HG03159 (cell line): Measurements from ENCODE around the gene SRA1.
A peak's percentile ranks its signal among the peaks of the same experiment; 100 is the strongest.

Experiments used
- ATAC-seq: cut with Tn5 transposase; IDR thresholded peaks from one replicate; pipeline ENCODE4 v1.9.1; 2021; ENCODE audit warnings: mild to moderate bottlenecking, moderate library complexity; ENCODE audit not compliant: unreplicated experiment

SRA1 gene

GRCh38 chr5:140571105-140571504, 13.8 kb upstream of the SRA1 start:
- ATAC-seq = no peak

DNA sequence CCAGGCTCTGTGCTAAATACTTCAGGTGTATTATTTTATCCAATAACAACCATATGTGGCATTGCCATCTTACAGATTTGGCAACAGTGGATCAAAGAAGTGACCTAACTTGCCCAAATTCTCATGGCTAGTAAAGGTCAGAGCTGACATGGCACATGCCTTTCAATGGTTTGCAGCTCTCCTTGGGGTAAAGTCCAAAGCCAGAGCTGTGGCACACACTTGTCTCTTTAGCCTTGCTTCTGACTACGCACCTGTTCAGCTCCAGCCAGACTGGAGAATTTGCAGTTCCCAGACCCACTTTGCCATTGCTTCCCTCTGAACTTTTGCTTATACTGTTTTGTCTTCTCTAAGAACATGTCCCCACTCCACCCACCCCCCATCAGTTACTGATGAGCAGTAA, 13.2 kb upstream of the SRA1 start:
- ATAC-seq = no peak

- no peak for ATAC-seq
Observed at GRCh38 chr5:140570058-140570457, 12.8 kb upstream of the SRA1 start.

DNA sequence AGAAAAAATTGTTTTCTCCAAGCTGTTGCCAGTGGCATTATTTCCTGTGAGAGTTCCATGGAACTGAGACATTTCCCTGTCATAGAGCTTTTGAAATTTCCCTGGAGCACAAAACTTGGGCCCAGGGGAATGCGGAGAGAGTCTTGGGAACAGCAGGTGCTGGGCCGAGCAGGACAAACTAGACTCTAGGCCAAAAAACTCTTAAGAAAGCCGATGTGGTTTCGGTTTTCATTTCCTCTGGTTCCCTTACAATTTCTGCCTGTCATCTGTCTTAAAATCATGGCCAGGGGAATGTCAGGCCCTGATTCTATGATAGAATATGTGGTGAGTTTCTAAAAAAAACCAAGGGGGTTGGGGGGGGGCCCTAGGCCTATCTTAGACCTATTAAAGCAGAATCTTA, 11.9 kb upstream of the SRA1 start:
- ATAC-seq = no peak

DNA sequence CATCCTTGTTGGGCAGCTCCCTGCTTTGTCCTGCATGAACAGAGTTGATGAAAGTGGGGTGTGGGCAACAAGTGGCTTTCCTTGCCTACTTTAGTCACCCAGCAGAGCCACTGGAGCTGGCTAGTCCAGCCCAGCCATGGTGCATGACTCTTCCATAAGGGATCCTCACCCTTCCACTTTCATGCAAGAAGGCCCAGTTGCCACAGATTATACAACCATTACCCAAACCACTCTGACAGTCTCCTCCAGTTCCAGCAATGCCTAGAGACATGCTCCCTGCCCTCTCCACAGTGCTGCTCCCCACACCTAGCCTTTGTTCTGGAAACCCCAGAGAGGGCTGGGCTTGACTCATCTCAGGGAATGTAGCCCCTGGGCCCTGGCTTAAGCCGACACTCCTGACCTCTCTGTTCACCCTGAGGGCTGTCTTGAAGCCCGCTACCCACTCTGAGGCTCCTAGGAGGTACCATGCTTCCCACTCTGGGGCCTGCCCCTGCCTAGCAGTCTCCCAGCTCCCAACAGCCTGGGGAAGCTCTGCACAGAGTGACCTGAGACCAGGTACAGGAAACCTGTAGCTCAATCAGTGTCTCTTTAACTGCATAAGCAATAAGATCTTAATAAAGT, 11.3 kb upstream of the SRA1 start:
- ATAC-seq = no peak

DNA sequence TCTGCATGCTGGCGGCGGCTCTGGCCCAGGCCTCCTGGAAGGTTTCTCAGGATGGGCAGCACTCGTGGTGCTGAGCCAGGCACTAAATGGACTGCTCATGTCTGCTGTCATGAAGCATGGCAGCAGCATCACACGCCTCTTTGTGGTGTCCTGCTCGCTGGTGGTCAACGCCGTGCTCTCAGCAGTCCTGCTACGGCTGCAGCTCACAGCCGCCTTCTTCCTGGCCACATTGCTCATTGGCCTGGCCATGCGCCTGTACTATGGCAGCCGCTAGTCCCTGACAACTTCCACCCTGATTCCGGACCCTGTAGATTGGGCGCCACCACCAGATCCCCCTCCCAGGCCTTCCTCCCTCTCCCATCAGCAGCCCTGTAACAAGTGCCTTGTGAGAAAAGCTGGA, 10.6 kb upstream of the SRA1 start:
- ATAC-seq = no peak

GRCh38 chr5:140567136-140567818, 10.0 kb upstream of the SRA1 start:
- ATAC-seq = no peak

- no peak for ATAC-seq
Observed at GRCh38 chr5:140566665-140567064, 9.4 kb upstream of the SRA1 start.

DNA sequence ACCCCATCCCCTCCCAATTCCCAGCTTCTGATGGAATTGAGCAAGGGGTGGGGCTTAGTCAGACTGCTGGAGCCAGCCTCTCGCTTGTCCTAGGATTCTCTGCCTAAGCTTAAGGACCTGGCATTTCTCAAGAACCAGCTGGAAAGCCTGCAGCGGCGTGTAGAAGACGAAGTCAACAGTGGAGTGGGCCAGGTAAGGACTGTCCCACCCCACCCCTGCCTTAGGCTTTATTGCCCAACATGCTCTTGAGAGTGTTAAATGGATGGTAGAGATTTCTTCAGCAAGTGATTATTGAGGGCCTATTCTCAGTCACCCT, 8.5 kb upstream of the SRA1 start:
- ATAC-seq = no peak

- ATAC-seq = no peak
Observed at GRCh38 chr5:140565024-140565779, 7.9 kb upstream of the SRA1 start.

DNA sequence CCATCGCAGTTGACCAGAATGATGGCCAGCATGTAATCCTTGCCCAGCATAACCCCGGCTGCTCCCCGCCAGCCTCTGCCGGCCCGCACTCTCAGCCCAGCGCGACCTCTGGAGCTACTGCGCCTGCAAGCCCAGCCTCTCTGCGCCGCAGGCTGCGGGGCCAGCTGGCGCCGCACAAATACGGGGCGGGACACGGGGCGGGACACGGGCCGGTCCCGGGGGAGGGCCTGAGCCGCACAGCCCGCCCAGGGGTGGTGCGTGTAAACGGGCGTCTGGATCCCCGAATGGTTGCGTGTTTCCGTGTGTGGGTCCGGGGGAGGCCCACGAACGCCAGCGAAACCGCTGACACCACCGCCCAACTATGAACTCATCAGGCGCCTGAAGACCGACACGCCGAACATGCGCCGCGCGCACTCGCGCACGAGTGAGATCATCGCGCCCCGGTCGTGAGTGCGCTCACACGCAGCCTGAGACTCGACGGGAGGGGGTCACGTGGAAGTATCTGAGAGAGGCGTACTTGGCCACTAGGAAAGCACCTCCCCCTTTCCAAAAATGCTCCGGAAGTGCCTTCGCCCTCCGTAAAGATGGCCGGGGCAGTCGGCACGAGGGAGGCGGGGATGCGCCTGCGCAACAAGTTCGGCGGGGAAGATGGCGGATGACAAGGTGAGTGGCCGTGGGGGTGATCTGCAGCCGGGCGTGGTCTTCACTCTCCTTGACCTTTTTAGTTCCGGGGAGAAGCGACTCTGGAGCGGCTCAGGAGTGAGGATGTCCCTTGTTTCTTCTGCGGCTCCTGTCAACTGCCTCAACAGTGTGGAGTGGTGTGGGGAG, 7.1 kb upstream of the SRA1 start, which contains the start of the genes APBB3 and SLC35A4:
TSS of gene APBB3 (minus strand) at position 403 of the 828 bp plus-strand sequence. CDS start at position 50, 353 bp downstream.
TSS of gene SLC35A4 (plus strand) at position 633 of the 828 bp plus-strand sequence. CDS start 2,342 bp downstream, outside the sequence.
- ATAC-seq = peak; percentile 87

DNA sequence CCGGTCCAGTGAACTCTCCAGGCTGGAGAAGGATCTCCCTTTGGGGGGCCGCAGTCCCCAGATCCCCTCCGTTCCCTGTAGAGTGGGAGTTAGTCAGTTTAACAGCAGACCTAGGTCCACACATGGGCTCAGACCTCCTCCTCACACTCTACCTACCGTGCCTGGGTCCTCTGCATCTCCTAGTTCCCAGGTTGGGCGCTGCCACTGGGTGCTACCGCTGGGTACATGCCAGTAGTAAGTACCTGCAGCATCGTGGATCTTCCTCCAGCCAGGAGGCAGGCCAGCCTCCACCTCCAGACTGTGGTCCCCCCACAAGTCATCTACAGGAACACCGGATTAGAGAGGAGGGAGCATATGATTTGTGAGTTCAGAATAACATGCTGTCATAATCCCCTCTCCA, 6.3 kb upstream of the SRA1 start:
- no peak for ATAC-seq

- ATAC-seq = no peak
Observed at GRCh38 chr5:140561753-140562523, 4.7 kb upstream of the SRA1 start.

DNA sequence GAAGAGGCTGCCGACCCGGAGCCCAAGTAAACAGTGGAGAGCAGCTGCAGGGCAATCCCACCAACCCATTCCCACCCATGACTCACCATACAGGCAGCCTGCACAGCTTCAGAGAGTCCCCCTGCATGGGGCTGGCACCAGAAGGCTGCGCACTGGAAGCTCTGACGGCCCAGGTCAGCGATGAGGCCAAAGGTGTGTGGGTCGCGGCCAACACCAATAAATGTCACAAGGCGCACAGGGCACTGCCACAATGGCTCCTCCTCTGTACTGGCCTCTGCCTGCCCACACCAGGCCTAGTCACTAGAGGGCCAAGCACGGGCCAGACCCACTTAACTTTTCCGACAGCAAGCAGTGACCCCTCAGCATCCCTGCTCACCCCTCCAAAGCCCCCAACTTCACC, 3.0 kb upstream of the SRA1 start:
- no peak for ATAC-seq

GRCh38 chr5:140558542-140558941, 1.3 kb upstream of the SRA1 start:
- ATAC-seq = no peak

- no peak for ATAC-seq
Observed at GRCh38 chr5:140557965-140558364, 692 bp upstream of the SRA1 start.

- no peak for ATAC-seq
Observed at GRCh38 chr5:140556438-140556837, 835 bp downstream of the SRA1 start.

DNA sequence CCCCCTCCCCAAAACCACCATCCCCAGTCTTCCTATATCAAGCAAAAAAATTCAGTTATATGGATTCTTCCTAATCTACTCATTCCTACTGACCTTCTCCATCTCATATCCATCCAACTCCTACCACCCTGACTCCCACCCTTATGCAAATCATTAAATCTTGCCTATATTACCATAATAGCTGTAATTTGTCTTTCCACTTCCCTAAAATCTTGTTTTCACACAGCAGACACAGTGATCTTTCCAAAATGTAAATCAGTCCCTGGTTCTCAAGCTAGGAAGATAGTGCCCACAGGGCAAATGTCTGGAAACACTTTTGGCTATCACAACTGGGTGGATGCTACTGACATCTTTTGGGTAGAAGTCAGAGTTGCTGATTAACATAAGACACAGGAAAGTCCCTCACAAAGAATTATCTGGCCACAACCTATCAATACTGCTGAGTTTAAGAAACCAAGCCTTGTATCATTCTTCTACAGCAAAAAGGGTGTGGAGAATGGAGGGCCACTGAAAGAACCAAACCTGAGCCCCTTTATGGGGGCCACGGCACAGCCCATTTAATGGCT, 1.4 kb downstream of the SRA1 start:
- ATAC-seq = no peak

DNA sequence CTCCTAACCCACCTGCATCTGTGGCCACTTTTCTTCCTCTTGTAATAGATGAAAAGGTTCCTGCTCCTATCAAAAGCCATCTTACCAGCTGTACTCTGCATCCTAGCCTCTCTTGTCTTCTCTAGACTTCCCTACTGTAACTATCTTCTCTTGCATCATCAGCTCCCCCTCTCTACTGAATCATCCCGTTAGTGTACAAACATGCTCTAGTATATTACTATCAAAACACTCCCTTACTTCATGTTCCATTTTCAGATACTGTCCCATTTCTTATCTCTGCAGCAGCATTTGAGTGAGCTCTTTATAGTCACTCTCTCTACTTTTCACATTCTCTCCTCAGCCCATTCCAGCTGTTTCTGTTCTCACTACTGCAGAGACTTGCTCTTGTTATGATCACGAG, 2.8 kb downstream of the SRA1 start:
- ATAC-seq = no peak

- ATAC-seq = no peak
Observed at GRCh38 chr5:140553657-140554056, 3.6 kb downstream of the SRA1 start.
